Thoracic aorta (tissue), 2 donors: ENCODE measurements around the gene KCND3. TPM values are rescaled to one million over a fixed set of nuclear protein-coding genes. Genes with fewer than 3 reads are reported as not detected.

Experiments
- ATAC-seq: fragments of 150-250 bp; one replicate; pipeline ENCODE4 v1.8.0; 2017; ENCODE audit warnings: low read depth; ENCODE audit not compliant: insufficient number of reproducible peaks, low FRiP score
- DNase-seq: peaks from one replicate; pipeline ENCODE4 v3.0.0-alpha.2; 2020; ENCODE audit warnings: low spot score
- H3K27ac ChIP-seq, 2 donors: fragments of 200-600 bp; sonication (generic); 1 replicate in 1 of 2; 2 replicates in 1 of 2; pipeline ENCODE4 v1.5.1; 2016; ENCODE audit warnings: mild to moderate bottlenecking in 2 of 2, moderate library complexity in 2 of 2
- H3K27me3 ChIP-seq: fragments of 200-600 bp; sonication (generic); replicated peaks from 2 replicates; pipeline ENCODE4 v1.6.0; 2016; ENCODE audit warnings: mild to moderate bottlenecking; ENCODE audit not compliant: insufficient read depth
- H3K36me3 ChIP-seq: fragments of 200-600 bp; sonication (generic); one replicate; pipeline ENCODE4 v1.5.1; 2016
- H3K4me1 ChIP-seq, 2 donors: fragments of 200-600 bp; sonication (generic); 1 replicate in 1 of 2; 2 replicates in 1 of 2; pipeline versions ENCODE4 v1.5.1 to v1.6.0; 2016; ENCODE audit warnings: low read depth in 2 of 2, mild to moderate bottlenecking in 1 of 2; ENCODE audit not compliant: control insufficient read depth in 1 of 2
- H3K4me3 ChIP-seq: fragments of 200-600 bp; sonication (generic); 2 replicates; pipeline ENCODE4 v1.5.1; 2016; ENCODE audit warnings: mild to moderate bottlenecking
- H3K9me3 ChIP-seq: fragments of 200-600 bp; sonication (generic); 2 replicates; pipeline ENCODE4 v1.5.1; 2016
- total RNA-seq, 2 donors: library from RNA; depleted of rRNA; stranded (reverse); fragments of >200 nt; gene quantifications; one replicate each; pipeline versions ENCODE4 v1.1.0 to v1.2.3, GENCODE V29; 2016
- TF ChIP-seq, protein P1 (sequence below): fragments of 200-600 bp; sonication (generic); IDR thresholded peaks from one replicate; pipeline ENCODE4 v1.5.1; 2019; ENCODE audit warnings: antibody characterized with exemption

KCND3 gene
- total RNA-seq, 2 donors from 2014 or later: 12.3 to 16.6 TPM

DNA sequence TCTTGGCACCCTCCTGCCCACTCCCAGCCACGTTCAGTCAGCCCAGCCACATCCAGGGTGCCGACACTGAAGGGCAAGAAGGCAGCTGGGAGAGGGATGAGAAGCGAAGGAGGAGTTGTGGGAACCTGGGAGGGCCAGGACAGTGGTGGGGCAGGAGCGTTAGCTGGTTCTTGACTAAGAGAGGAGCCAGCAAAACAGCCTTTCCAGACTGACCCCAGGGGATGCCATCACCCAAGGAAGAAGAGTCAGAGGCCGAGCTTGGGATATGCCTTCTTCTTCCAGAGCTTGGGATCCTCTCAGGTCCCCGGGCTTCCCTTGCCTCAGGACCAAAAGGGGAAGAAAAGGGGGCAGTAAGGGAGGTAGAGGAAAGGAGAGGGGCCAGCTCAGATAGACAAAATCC, 257.5 kb downstream of the KCND3 start:
- Histone ChIP-seq H3K9me3 (no peaks in the 10 kb centered on the region), H3K4me3 (no peak overlapping the region), H3K27me3 (no peaks in the 10 kb centered on the region), H3K4me1 (peaks cover 9 to 53% of the 10 kb centered on the region in 2 donors), H3K27ac (no peak overlapping the region), H3K36me3 (no peaks in the 10 kb centered on the region)
- no peak for DNase-seq
- TF ChIP-seq, protein P1, sequence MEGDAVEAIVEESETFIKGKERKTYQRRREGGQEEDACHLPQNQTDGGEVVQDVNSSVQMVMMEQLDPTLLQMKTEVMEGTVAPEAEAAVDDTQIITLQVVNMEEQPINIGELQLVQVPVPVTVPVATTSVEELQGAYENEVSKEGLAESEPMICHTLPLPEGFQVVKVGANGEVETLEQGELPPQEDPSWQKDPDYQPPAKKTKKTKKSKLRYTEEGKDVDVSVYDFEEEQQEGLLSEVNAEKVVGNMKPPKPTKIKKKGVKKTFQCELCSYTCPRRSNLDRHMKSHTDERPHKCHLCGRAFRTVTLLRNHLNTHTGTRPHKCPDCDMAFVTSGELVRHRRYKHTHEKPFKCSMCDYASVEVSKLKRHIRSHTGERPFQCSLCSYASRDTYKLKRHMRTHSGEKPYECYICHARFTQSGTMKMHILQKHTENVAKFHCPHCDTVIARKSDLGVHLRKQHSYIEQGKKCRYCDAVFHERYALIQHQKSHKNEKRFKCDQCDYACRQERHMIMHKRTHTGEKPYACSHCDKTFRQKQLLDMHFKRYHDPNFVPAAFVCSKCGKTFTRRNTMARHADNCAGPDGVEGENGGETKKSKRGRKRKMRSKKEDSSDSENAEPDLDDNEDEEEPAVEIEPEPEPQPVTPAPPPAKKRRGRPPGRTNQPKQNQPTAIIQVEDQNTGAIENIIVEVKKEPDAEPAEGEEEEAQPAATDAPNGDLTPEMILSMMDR: no peak
- ATAC-seq: no peak

DNA sequence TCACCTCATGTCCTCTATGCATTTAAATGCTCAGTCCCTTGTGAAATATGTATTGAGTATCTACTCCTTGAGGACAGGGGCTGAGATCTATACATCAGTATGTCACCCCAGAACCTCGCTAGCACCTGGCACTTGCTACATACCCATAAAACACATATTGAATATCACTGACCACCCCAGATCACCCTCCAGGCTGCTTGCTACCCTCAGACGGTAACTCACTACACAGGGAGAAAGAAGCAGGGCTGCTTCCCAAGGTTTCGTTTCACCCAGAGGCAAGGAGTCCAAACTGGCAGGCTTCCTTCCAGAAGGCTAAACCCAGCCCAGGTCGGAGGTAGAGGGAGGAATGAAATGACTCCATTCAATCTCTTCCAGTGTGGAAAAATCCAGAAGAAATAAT, 258.8 kb downstream of the KCND3 start:
- Histone ChIP-seq H3K9me3 (no peaks in the 10 kb centered on the region), H3K27me3 (no peaks in the 10 kb centered on the region), H3K36me3 (no peaks in the 10 kb centered on the region), H3K27ac (no peak overlapping the region), H3K4me1 (peaks cover 9 to 47% of the 10 kb centered on the region in 2 donors), H3K4me3 (no peak overlapping the region)
- DNase-seq (no peak), ATAC-seq (no peak)
- TF ChIP-seq, protein P1: no peak

DNA sequence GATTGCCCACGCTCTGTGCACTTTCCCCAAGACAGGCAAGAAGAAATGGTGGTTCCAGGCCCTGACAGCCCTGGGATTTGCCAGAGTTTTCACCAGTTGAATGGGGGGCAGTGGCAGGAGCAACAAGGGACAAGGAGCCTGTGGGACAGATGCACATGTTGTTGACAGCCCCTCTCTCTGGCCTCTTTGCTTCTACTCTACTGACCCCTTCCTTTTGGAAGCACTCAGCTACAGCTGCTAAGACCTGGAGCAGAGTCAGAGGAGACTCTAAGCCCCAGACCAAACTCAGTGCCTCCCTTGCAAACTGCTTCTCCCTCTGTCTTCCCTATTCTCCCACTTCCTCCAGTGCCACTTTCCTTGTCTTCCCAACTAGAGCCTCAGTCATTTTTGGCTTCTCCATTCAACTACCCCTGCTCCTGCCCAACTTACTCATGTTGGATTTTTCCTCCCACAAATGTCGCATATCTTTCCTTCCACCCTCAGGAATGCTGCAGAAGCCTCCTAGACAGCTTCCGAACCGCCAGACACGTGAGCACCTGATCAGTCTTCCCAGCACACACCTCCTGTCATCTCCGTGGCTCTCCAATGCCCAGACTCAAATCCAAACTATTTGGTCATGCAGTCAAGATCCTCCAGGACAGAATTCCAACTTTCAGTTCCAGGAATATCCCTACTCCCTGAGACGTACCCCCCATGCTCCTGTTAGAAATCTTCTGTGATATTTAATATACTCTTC, 259.4 kb downstream of the KCND3 start:
- Histone ChIP-seq H3K36me3 (no peaks in the 10 kb centered on the region), H3K4me3 (no peak overlapping the region), H3K9me3 (no peaks in the 10 kb centered on the region), H3K27me3 (no peaks in the 10 kb centered on the region), H3K27ac (no peak overlapping the region), H3K4me1 (peaks cover 9 to 47% of the 10 kb centered on the region in 2 donors)
- TF ChIP-seq, protein P1: no peak
- DNase-seq (no peak), ATAC-seq (no peak)

DNA sequence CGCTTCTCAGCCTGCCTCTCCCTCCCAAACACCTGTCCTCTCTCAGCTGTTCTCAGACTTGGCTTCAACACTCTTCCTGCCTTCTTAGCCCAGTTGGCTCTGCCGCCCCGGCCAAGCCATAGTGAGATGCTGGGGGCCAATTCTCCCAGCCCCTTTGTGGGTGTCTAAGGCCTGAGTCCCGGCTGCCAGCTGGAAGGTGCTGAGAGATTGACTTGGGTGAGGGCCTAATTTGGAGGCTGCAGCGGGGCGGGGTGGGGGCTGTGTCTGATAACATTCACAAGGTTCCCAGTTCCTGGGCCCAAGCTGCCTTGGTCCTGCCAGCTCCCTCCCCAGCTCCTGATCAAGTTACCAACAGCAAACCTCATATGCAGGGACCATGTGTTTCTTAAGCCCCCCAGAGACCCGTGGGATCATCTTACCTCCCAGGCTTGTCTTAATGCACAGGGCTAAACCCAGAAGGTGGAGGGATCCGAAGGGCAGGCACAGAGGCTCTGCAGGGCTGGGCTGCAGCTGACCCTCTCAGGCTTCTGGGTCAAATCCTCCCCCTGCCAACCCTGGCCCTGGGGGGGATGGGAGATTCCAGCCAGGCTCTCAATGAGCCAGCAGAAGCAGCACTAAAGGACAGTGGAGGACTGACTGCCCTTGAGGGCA, 260.1 kb downstream of the KCND3 start:
- Histone ChIP-seq H3K4me1 (peaks cover 4 to 43% of the 10 kb centered on the region in 2 donors), H3K36me3 (no peaks in the 10 kb centered on the region), H3K4me3 (no peak overlapping the region), H3K9me3 (no peaks in the 10 kb centered on the region), H3K27me3 (no peaks in the 10 kb centered on the region), H3K27ac (peak overlapping the region in 1 of 2 donors; percentile 5)
- ATAC-seq (no peak), DNase-seq (no peak)
- TF ChIP-seq, protein P1: no peak

DNA sequence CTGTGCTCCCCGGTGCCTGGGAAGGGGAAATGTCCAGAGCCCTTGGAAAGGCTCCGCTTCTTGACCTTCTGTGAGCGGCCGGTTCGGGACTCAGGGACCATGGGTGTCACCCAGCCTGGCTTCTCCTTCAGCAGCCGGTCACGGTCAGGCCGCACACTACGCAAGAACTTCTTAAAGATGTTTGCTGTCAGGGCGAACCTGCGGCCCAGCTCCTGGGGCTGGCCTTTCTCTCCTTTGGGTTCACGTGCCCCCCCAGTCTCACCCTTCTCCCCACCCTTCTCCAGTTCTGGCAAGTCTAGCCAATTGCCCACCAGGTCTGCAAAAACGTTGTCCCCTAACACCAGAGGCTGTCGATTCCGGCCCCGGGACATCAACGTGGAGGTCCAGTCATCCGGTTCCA, 262.4 kb downstream of the KCND3 start:
- H3K9me3 ChIP-seq: no peaks in the 10 kb centered on the region
- no peak overlapping the region for H3K4me3 ChIP-seq
- TF ChIP-seq, protein P1: no peak
- peaks cover 3 to 26% of the 10 kb centered on the region in 2 donors for H3K4me1 ChIP-seq
- DNase-seq (no peak), ATAC-seq (no peak)
- H3K27ac ChIP-seq: no peak overlapping the region
- H3K36me3 ChIP-seq: no peaks in the 10 kb centered on the region
- H3K27me3 ChIP-seq: no peaks in the 10 kb centered on the region
